NT2/D1 (cell line): ENCODE measurements around the gene FAM151A.
A peak's percentile ranks its signal among the peaks of the same experiment; 100 is the strongest.

Source experiments
- DNase-seq: peaks from one replicate; pipeline ENCODE4 v3.0.0-alpha.2; 2011; ENCODE audit warnings: low read depth, low spot score
- H3K27me3 ChIP-seq: 2 replicates; pipeline ENCODE4 v1.6.0; 2011; ENCODE audit warnings: mild to moderate bottlenecking; ENCODE audit not compliant: insufficient read length, insufficient read depth
- H3K36me3 ChIP-seq: 2 replicates; pipeline ENCODE4 v1.6.1; 2011; ENCODE audit warnings: mild to moderate bottlenecking, low read length, mixed read lengths; ENCODE audit not compliant: insufficient read depth, insufficient read length
- H3K4me1 ChIP-seq: 2 replicates; pipeline ENCODE4 v1.5.1; 2011; ENCODE audit not compliant: insufficient read depth, insufficient read length
- H3K4me3 ChIP-seq: 2 replicates; pipeline ENCODE4 v1.5.1; 2011; ENCODE audit warnings: low read depth; ENCODE audit not compliant: insufficient read length
- H3K9ac ChIP-seq: 2 replicates; pipeline ENCODE4 v1.6.0; 2011; ENCODE audit warnings: low read depth; ENCODE audit not compliant: insufficient read length
- H3K9me3 ChIP-seq: 2 replicates; pipeline ENCODE4 v1.5.1; 2011; ENCODE audit warnings: mild to moderate bottlenecking, low read length; ENCODE audit not compliant: insufficient read depth
- SUZ12 ChIP-seq: IDR thresholded peaks from 2 replicates; pipeline ENCODE4 v1.6.1; 2011; ENCODE audit not compliant: insufficient read length, insufficient read depth; ENCODE audit errors: extremely low read depth
- YY1 ChIP-seq: IDR thresholded peaks from 2 replicates; pipeline ENCODE4 v1.6.1; 2011; ENCODE audit not compliant: insufficient read length, insufficient read depth
- ZNF274 ChIP-seq: IDR thresholded peaks from 2 replicates; pipeline ENCODE4 v1.6.1; 2011; ENCODE audit warnings: mild to moderate bottlenecking, low read depth, low read length

FAM151A gene

DNA sequence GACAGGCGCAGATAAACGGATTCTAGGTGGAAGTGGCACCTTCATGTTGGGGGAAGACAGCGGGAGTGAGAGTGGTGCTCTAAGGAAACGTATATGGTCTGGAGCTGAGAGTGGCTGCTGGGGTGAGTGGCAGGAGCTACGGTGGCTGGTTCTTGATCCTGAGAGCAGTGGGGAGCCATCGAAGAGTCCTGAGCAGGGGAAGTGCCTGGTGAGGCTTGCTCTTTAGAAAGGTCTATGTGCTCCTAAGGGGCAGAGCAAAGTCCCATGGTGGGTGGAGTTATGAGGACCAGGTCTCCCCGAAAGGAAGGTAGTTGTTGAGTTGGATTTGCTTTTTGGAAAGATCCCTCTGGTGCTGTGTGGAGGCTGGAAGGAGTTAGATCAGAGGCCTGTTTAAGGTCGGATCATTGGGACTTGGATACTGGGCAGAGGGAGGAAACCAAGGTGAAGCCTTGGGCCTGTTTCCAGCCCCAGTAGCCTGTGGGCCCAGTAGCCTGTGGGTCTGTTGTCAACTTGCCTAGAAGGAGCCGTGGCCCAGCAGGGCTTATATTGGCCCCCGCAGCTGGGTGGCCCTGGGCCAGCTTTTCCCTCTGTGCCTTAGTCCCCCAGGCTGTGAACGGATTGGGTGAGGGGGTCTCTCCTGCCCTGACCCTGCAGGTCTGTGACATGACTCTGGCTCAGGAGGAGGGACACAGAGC, 42.3 kb downstream of the FAM151A start:
- peaks cover 16% of the 10 kb centered on the region for H3K4me1 ChIP-seq
- no peak for DNase-seq
- TF ChIP-seq SUZ12 (no peak), YY1 (no peak), ZNF274 (no peak)
- no peaks in the 10 kb centered on the region for H3K27me3 ChIP-seq
- H3K9ac ChIP-seq, result peak overlapping the region; percentile 4
- no peak overlapping the region for H3K4me3 ChIP-seq
- H3K36me3 ChIP-seq, result no peaks in the 10 kb centered on the region
- no peaks in the 10 kb centered on the region for H3K9me3 ChIP-seq

DNA sequence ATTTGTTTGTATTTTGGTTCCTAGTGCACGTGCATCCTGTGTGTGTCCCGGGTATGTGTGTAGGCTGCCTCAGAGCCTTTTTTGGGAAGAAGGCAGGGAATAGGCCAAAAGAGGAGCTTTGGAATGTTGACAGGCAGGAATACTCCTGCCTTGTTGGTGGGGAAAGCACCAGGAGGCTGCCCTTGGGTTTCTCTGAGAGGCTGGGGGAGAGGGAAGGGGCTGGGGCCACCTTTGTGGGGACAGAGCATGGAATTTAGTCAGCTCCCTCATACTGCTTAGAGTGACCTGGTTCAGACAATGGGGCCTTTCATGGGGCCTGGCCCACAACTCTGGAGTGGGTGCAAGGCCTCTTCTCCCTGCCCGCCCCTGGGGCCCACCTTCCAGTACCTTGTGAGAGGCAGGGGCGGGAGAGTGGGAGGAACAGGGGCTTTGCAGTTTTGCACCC, 44.0 kb downstream of the FAM151A start:
- DNase-seq, result no peak
- H3K4me3 ChIP-seq, result no peak overlapping the region
- no peak overlapping the region for H3K9ac ChIP-seq
- H3K4me1 ChIP-seq, result peaks cover 27% of the 10 kb centered on the region
- H3K9me3 ChIP-seq, result no peaks in the 10 kb centered on the region
- H3K36me3 ChIP-seq, result no peaks in the 10 kb centered on the region
- no peaks in the 10 kb centered on the region for H3K27me3 ChIP-seq
- TF ChIP-seq SUZ12, result no peak
- no peak for TF ChIP-seq ZNF274
- no peak for TF ChIP-seq YY1

DNA sequence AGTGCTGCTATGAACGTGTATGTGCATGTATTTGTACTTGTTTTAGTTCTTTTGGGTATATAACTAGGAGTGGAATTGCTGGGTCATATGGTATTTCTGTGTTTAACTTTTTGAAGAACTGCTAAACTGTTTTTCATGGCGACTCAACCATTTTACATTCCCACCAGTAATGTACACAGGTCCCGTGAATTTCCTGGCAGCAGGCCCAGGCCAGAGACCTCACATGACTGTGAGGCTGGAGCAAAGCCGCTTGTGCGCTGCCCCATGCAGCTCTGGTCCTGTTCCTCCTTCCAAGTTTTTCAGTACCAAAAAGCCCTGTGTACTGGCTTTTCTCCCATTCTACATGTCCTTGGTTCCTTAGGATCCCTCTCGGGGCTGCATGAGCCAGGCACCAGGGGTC, 45.7 kb downstream of the FAM151A start:
- no peak overlapping the region for H3K9ac ChIP-seq
- H3K4me3 ChIP-seq, result no peak overlapping the region
- no peaks in the 10 kb centered on the region for H3K36me3 ChIP-seq
- no peaks in the 10 kb centered on the region for H3K27me3 ChIP-seq
- DNase-seq, result no peak
- TF ChIP-seq YY1 (no peak), ZNF274 (no peak), SUZ12 (no peak)
- H3K4me1 ChIP-seq, result peaks cover 29% of the 10 kb centered on the region
- no peaks in the 10 kb centered on the region for H3K9me3 ChIP-seq

DNA sequence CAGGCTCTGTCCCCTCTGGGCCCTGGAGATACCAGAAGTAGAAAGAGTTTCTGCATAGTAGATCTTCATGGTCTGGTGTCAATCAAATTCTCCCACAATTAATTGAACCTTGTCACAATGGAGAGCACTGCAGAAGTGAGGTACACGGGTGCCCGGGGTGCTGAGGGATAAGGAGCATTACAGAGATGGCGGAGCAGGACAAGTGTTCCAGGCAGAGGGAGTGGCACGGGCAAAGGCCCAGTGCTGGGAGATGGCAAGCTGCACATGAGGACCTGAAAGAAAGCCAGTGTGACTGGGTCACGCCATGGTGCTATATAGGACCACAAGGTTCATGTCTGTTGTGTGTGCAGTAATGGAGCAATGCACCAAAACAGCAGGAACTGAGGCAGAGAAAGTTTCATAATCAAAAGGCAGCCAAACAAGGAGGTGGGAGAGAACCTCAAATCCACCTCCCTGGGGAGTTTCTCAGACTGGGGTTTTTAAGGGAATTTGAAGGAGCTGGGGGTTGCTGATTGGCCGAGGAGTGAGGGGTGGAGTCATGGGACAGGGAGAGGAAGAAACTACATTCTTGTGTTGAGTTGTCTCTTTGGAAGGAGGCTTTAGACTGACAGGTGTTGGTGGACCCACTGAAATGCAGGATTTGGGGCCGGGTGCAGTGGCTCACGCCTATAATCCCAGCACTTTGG, 47.6 kb downstream of the FAM151A start:
- Histone ChIP-seq H3K9ac (no peak overlapping the region), H3K27me3 (no peaks in the 10 kb centered on the region), H3K4me1 (peaks cover 26% of the 10 kb centered on the region), H3K36me3 (no peaks in the 10 kb centered on the region), H3K4me3 (no peak overlapping the region), H3K9me3 (no peaks in the 10 kb centered on the region)
- no peak for DNase-seq
- no peak for TF ChIP-seq ZNF274
- TF ChIP-seq YY1, result no peak
- TF ChIP-seq SUZ12, result no peak

DNA sequence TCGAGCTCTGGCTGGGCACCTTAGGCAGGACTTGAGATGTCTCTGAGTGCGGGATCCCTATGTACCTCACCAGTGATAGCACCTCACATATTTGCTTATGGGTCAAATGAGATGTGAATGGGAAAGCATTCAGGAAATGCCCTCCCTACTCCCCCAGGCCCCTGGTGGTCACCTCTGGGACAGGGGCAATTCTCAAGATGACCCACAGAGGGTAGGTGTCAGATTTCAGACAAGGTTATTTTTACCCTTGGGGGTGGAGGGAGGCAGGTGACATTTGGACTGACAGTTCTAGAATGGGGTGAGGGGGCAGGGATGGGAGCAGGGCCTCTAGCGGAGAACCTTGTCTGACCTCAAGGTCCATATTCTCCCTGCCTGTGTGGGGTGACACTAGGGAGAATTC, 48.2 kb downstream of the FAM151A start:
- TF ChIP-seq ZNF274, result no peak
- H3K4me3 ChIP-seq, result no peak overlapping the region
- no peaks in the 10 kb centered on the region for H3K9me3 ChIP-seq
- peaks cover 28% of the 10 kb centered on the region for H3K4me1 ChIP-seq
- no peak for DNase-seq
- H3K36me3 ChIP-seq, result no peaks in the 10 kb centered on the region
- no peak overlapping the region for H3K9ac ChIP-seq
- H3K27me3 ChIP-seq, result no peaks in the 10 kb centered on the region

DNA sequence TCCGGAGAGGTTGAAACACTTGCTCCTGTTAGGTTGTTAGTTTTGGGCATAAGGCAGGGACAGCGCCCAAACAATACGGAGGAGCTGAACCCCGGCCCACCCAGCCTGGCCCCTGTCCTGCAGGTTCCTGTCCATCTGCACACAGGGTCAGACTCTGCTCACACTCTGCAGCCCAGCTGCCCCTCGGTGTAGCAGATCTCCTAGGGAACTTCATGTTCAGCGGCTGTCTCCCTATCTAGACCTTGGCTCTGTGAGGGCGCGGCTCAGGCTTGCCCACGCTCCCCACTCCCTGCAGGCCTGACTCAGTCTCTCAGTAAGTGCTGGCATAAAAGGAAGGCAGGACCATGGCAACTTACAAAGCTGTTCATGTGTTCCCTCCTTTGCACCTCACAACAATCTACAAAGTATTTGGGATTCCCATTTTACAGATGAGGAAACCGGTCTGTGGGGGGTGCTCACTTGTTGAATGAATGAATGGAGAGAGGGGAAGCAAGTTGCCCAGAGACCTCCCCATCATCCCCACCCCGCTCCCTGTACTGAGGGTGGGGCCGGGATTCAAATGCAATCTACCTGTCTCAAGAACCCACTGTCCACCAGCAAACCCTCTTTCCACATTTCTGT, 49.1 kb downstream of the FAM151A start:
- Histone ChIP-seq H3K9me3 (no peaks in the 10 kb centered on the region), H3K36me3 (no peaks in the 10 kb centered on the region), H3K27me3 (no peaks in the 10 kb centered on the region), H3K4me3 (no peak overlapping the region), H3K4me1 (peaks cover 35% of the 10 kb centered on the region), H3K9ac (no peak overlapping the region)
- DNase-seq, result no peak
- TF ChIP-seq YY1, result no peak
- TF ChIP-seq ZNF274, result no peak
- TF ChIP-seq SUZ12, result no peak

DNA sequence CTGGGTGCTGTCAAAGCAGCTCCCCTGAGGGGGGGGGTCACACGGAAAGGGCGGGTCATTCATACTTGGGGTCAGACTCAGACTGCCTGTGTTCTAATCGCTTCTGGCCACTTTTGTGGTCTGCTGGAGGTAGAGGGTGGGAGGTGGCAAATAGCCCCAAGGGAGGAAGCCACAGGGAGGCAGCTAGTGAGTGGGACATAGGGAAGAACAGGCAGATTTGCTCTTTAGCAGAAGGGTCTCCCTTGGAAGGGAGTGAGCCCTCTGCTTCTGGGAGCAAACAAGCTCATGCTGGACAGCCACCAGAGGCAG, 50.8 kb downstream of the FAM151A start:
- no peak overlapping the region for H3K9ac ChIP-seq
- H3K36me3 ChIP-seq, result no peaks in the 10 kb centered on the region
- H3K9me3 ChIP-seq, result no peaks in the 10 kb centered on the region
- no peak for DNase-seq
- H3K4me1 ChIP-seq, result peaks cover 41% of the 10 kb centered on the region
- H3K4me3 ChIP-seq, result no peak overlapping the region
- TF ChIP-seq SUZ12 (no peak), ZNF274 (no peak), YY1 (no peak)
- no peaks in the 10 kb centered on the region for H3K27me3 ChIP-seq
